IMR-90 (cell line): ENCODE data around the gene LYSMD4. TPM values are rescaled to one million over a fixed set of nuclear protein-coding genes. Genes with fewer than 3 reads are reported as not detected.

Source experiments
- ATAC-seq: fragments of 200-7000 bp; cut with Tn5 transposase; 2 replicates; pipeline ENCODE4 v1.9.1; 2020; ENCODE audit warnings: low read depth, mild to moderate bottlenecking, moderate library complexity
- BruUV-seq: library from RNA; stranded (reverse); fragments of 400-500 nt; replicated peaks from 2 replicates; lab custom pipeline; 2021; lab: Mats Ljungman, UMichigan
- CTCF ChIA-PET: fragments of 300-600 bp; formaldehyde crosslinking; extraction: SDS; loops from one replicate; lab custom pipeline; 2021; ENCODE audit warnings: antibody characterized with exemption; lab: Yijun Ruan, JAX
- POLR2A ChIA-PET: fragments of 300-600 bp; sonication (Branson Sonifier 250); formaldehyde crosslinking; loops from one replicate; lab custom pipeline; 2022; ENCODE audit warnings: antibody characterized with exemption; ENCODE audit not compliant: unreplicated experiment; lab: Charles Lee
- DNase-seq: peaks from one replicate; pipeline ENCODE4 v3.0.0; 2013
- H2AFZ ChIP-seq: replicated peaks from 2 replicates; pipeline ENCODE3; 2013; ENCODE audit warnings: low read length, mild to moderate bottlenecking; ENCODE audit not compliant: poor library complexity
- H2AK5ac ChIP-seq: 2 replicates; pipeline ENCODE4 v1.6.1; 2013; ENCODE audit warnings: low read depth, low read length, inconsistent platforms
- H2AK9ac ChIP-seq: replicated peaks from 2 replicates; pipeline ENCODE3; 2013; ENCODE audit warnings: mild to moderate bottlenecking, low read depth, low read length, moderate library complexity; ENCODE audit not compliant: poor library complexity
- H2BK120ac ChIP-seq: 2 replicates; pipeline ENCODE4 v1.6.1; 2013; ENCODE audit warnings: low read depth, low read length, inconsistent platforms
- H2BK15ac ChIP-seq: 3 replicates; pipeline ENCODE4 v1.6.1; 2013; ENCODE audit warnings: low read depth, low read length, inconsistent platforms
- H2BK20ac ChIP-seq: 2 replicates; pipeline ENCODE4 v1.6.1; 2013; ENCODE audit warnings: low read depth, mild to moderate bottlenecking, inconsistent platforms, low read length, moderate library complexity
- H2BK5ac ChIP-seq: 2 replicates; pipeline ENCODE4 v1.6.1; 2013; ENCODE audit warnings: mild to moderate bottlenecking, low read depth, low read length, inconsistent platforms; ENCODE audit not compliant: poor library complexity, severe bottlenecking
- H3K14ac ChIP-seq: replicated peaks from 2 replicates; pipeline ENCODE4 v1.6.1; 2013; ENCODE audit warnings: low read depth, low read length, inconsistent platforms
- H3K18ac ChIP-seq: 2 replicates; pipeline ENCODE4 v1.6.1; 2013; ENCODE audit warnings: low read depth, low read length, control low read depth
- H3K23ac ChIP-seq: 2 replicates; pipeline ENCODE4 v1.6.1; 2013; ENCODE audit warnings: low read depth, low read length, inconsistent platforms
- H3K27ac ChIP-seq: 2 replicates; pipeline ENCODE4 v1.5.1; 2013; ENCODE audit warnings: mild to moderate bottlenecking, control low read depth, low read length; ENCODE audit not compliant: insufficient read depth
- H3K27me3 ChIP-seq: 2 replicates; pipeline ENCODE4 v1.6.1; 2013; ENCODE audit warnings: low read length; ENCODE audit not compliant: control insufficient read depth, insufficient read depth
- H3K36me3 ChIP-seq: 2 replicates; pipeline ENCODE4 v1.6.1; 2013; ENCODE audit warnings: low read length, mixed read lengths; ENCODE audit not compliant: control insufficient read depth, insufficient read depth
- H3K4ac ChIP-seq: 2 replicates; pipeline ENCODE4 v1.6.1; 2013; ENCODE audit warnings: low read depth, low read length, inconsistent platforms
- H3K4me1 ChIP-seq: 2 replicates; pipeline ENCODE4 v1.6.1; 2013; ENCODE audit warnings: low read length, mixed read lengths; ENCODE audit not compliant: control insufficient read depth, insufficient read depth
- H3K4me2 ChIP-seq: 2 replicates; pipeline ENCODE4 v1.6.1; 2013; ENCODE audit warnings: low read depth, mild to moderate bottlenecking, control low read depth, low read length, moderate library complexity
- H3K4me3 ChIP-seq: 2 replicates; pipeline ENCODE4 v1.5.1; 2013; ENCODE audit warnings: low read depth, mild to moderate bottlenecking, control low read depth, low read length, moderate library complexity; ENCODE audit not compliant: insufficient read depth
- H3K56ac ChIP-seq: 2 replicates; pipeline ENCODE4 v1.6.1; 2013; ENCODE audit warnings: low read length, inconsistent platforms; ENCODE audit not compliant: insufficient read depth; ENCODE audit errors: extremely low read depth
- H3K79me1 ChIP-seq, 2 experiments: 2 replicates each; pipeline ENCODE4 v1.6.1; 2013; ENCODE audit warnings: low read length in 2 of 2, inconsistent platforms in 1 of 2, low read depth in 1 of 2
- H3K9ac ChIP-seq: 2 replicates; pipeline ENCODE4 v1.6.1; 2013; ENCODE audit warnings: low read depth, low read length, control low read depth
- H3K9me1 ChIP-seq: 2 replicates; pipeline ENCODE4 v1.6.1; 2013; ENCODE audit warnings: low read length, inconsistent platforms; ENCODE audit not compliant: insufficient read depth
- H3K9me3 ChIP-seq: 2 replicates; pipeline ENCODE4 v1.6.1; 2013; ENCODE audit warnings: low read length; ENCODE audit not compliant: control insufficient read depth, insufficient read depth
- H4K20me1 ChIP-seq: 2 replicates; pipeline ENCODE4 v1.6.1; 2013; ENCODE audit warnings: low read length, inconsistent platforms; ENCODE audit not compliant: insufficient read depth
- H4K5ac ChIP-seq: 2 replicates; pipeline ENCODE4 v1.6.1; 2013; ENCODE audit warnings: mild to moderate bottlenecking, low read depth, low read length, control low read depth
- H4K8ac ChIP-seq, 2 experiments: 2 replicates each; pipeline ENCODE4 v1.6.1; 2013; ENCODE audit warnings: low read depth in 2 of 2, low read length in 2 of 2, control low read depth in 1 of 2, inconsistent platforms in 1 of 2
- H4K91ac ChIP-seq: 2 replicates; pipeline ENCODE4 v1.6.1; 2013; ENCODE audit warnings: low read depth, low read length, inconsistent platforms; ENCODE audit not compliant: insufficient read depth
- MAFK ChIP-seq: IDR thresholded peaks from 2 replicates; pipeline ENCODE4 v1.6.1; 2012; ENCODE audit warnings: low read depth, low read length, improper control_type of control experiment
- RAD21 ChIP-seq: IDR thresholded peaks from 2 replicates; pipeline ENCODE4 v1.6.1; 2012; ENCODE audit warnings: low read length, improper control_type of control experiment
- SMC3 ChIP-seq: fragments of 150-350 bp; IDR thresholded peaks from 2 replicates; pipeline ENCODE4 v1.6.1; 2016; ENCODE audit warnings: low read depth, mild to moderate bottlenecking, antibody characterized with exemption, low read length, moderate library complexity
- WGBS, 2 experiments: methylation state at CpG; one replicate each; pipeline versions ENCODE4 v1.1.5 to v1.1.7; 2013; ENCODE audit warnings: missing lambda C conversion rate in 2 of 2; ENCODE audit not compliant: insufficient read length in 1 of 2; ENCODE audit errors: extremely low coverage in 2 of 2; 5-methylcytosine and 5-hydroxymethylcytosine counted together
- dilution Hi-C: fragments of 300-500 bp; cut with HindIII; formaldehyde crosslinking; loops from one replicate; pipeline ENCODE4 v1.14.3; 2018; ENCODE audit warnings: low sequenced_read_pairs; ENCODE audit not compliant: unreplicated experiment
- in situ Hi-C: fragments of 300-500 bp; cut with MboI; formaldehyde crosslinking; loops from 3 replicates; pipeline ENCODE4 v1.14.3; 2019; ENCODE audit warnings: low sequenced_read_pairs, inconsistent platforms, mixed read lengths
- intact Hi-C: fragments of 100-400 bp; cut with micrococcal nuclease; formaldehyde crosslinking; loops from 2 replicates; pipeline ENCODE4 v1.10.0; 2022
- polyA plus RNA-seq, 3 experiments: library from polyadenylated mRNA; depleted of rRNA; stranded (reverse); fragments of >200 nt; gene quantifications; 2 replicates each; pipeline ENCODE4 v1.2.3, GENCODE V29; 2012; ENCODE audit warnings: low replicate concordance in 1 of 3
- total RNA-seq: library from RNA; depleted of rRNA; stranded (reverse); fragments of >200 nt; gene quantifications from 2 replicates; pipeline ENCODE4 v1.2.3, GENCODE V29; 2012

Gene LYSMD4
- total and polyA plus RNA-seq, 2 of the 4 experiments (the other 2 are of a cell fraction): 4.5 to 5.0 TPM

GRCh38 chr15:99735868-99736267 is 2.6 kb upstream of the LYSMD4 start:
- dilution Hi-C loops (no loop called here), in situ Hi-C loops (loop anchor here (25.0 kb wide), 1 partner anchor 624 kb away; the partner anchor contains the start of gene SYNM), intact Hi-C loops (no loop called here)
- Histone ChIP-seq H3K4me2 (no peak overlapping the region), H3K9me1 (no peaks in the 10 kb centered on the region), H3K4ac (no peak overlapping the region), H2AK9ac (no peak overlapping the region), H4K91ac (no peak overlapping the region), H3K79me1 (peaks cover 0 to 14% of the 10 kb centered on the region in 2 experiments; a peak in 2 of 4 replicates), H4K5ac (no peak overlapping the region), H2BK5ac (no peak overlapping the region), H3K4me1 (peaks cover 4% of the 10 kb centered on the region; the same call in 1 of the 2 replicates), H2BK20ac (no peak overlapping the region), H2AK5ac (no peak overlapping the region), H3K14ac (no peak overlapping the region), H2BK120ac (no peak overlapping the region), H3K27me3 (peaks cover 4% of the 10 kb centered on the region; the same call in 1 of the 2 replicates), H3K9me3 (no peaks in the 10 kb centered on the region), H3K18ac (no peak overlapping the region), H2AFZ (no peak overlapping the region), H3K36me3 (no peaks in the 10 kb centered on the region), H3K9ac (no peak overlapping the region), H3K4me3 (no peak overlapping the region), H4K20me1 (no peaks in the 10 kb centered on the region), H3K23ac (no peak overlapping the region), H3K56ac (no peak overlapping the region), H3K27ac (no peak overlapping the region), H2BK15ac (no peak overlapping the region), H4K8ac (no peak overlapping the region)
- ATAC-seq: no peak
- ChIA-PET CTCF (interaction anchor here (0.8 kb wide), 1 partner anchor 20 kb away, joined by 3 read pairs; no protein-coding TSS in a partner anchor), POLR2A (no interaction called here)
- no CpG with 5 or more reads among the region's 4 CpGs for WGBS, 2 experiments
- BruUV-seq: no TSS peak
- no peak for DNase-seq
- TF ChIP-seq MAFK (no peak), SMC3 (no peak), RAD21 (no peak)
